ENCODE data around the gene L1TD1. TPM values are rescaled to one million over a fixed set of nuclear protein-coding genes. Genes with fewer than 3 reads are reported as not detected.

L1TD1 gene
- total and polyA plus RNA-seq, 2 of the 13 experiments (the other 11 are each of a cell fraction or from before 2014, with no cell fraction given) = not detected

- TF ChIP-seq AHDC1 (CRISPR knock-in tag; IDR thresholded peaks at IDR 0.05; ENCODE audit: borderline replicate concordance) = peak; percentile 83; the same call in 1 of the 2 replicates
- TF ChIP-seq ZFP41 (CRISPR knock-in tag; IDR thresholded peaks at IDR 0.05; ENCODE audit: borderline replicate concordance) = no peak
- peak; percentile 54; the same call in 1 of the 2 replicates for TF ChIP-seq KAT8 (CRISPR knock-in tag; IDR thresholded peaks at IDR 0.05)
- no peak for TF ChIP-seq NFKBIZ (CRISPR knock-in tag; IDR thresholded peaks at IDR 0.05)
- TF ChIP-seq MAFG (CRISPR knock-in tag; IDR thresholded peaks at IDR 0.05) = no peak
- no peak for TF ChIP-seq MED8 (CRISPR knock-in tag; IDR thresholded peaks at IDR 0.05; ENCODE audit: insufficient replicate concordance)
- no peak for TF ChIP-seq ZNF550 (CRISPR knock-in tag; IDR thresholded peaks at IDR 0.05; ENCODE audit: borderline replicate concordance)
- no peak for TF ChIP-seq ATRX (CRISPR knock-in tag; IDR thresholded peaks at IDR 0.05; ENCODE audit: borderline replicate concordance)
- no peak for TF ChIP-seq ZKSCAN8 (CRISPR knock-in tag; IDR thresholded peaks at IDR 0.05; ENCODE audit: borderline replicate concordance)
- no peak for TF ChIP-seq ZBTB3 (CRISPR knock-in tag; IDR thresholded peaks at IDR 0.05; ENCODE audit: borderline replicate concordance, low read depth)
- no peak for TF ChIP-seq FUBP1 (CRISPR knock-in tag; IDR thresholded peaks at IDR 0.05; ENCODE audit: borderline replicate concordance)
- no peak for TF ChIP-seq ZNF382 (CRISPR knock-in tag; IDR thresholded peaks at IDR 0.05; ENCODE audit: borderline replicate concordance)
- no peak for TF ChIP-seq ZNF512 (CRISPR knock-in tag; IDR thresholded peaks at IDR 0.05)
- TF ChIP-seq TBL1XR1 (IDR thresholded peaks at IDR 0.05; ENCODE audit: borderline replicate concordance, low read length, partially characterized antibody) = no peak
- no peak for TF ChIP-seq TAF15 (IDR thresholded peaks at IDR 0.05; ENCODE audit: low read depth, low read length, poor library complexity, severe bottlenecking)
- TF ChIP-seq ZNF282 (IDR thresholded peaks at IDR 0.05; ENCODE audit: partially characterized antibody) = no peak
- no peak for TF ChIP-seq ISX (CRISPR knock-in tag; conservative IDR thresholded peaks at IDR 0.05)
- no peak for TF ChIP-seq ZNF883 (CRISPR knock-in tag; IDR thresholded peaks at IDR 0.05; ENCODE audit: not compliant biosample characterization)
- TF ChIP-seq ZNF672 (CRISPR knock-in tag; IDR thresholded peaks at IDR 0.05) = no peak
- peak; percentile 64; the same call in 1 of the 2 replicates for TF ChIP-seq TBX2 (CRISPR knock-in tag; IDR thresholded peaks at IDR 0.05; ENCODE audit: borderline replicate concordance)
- no peak for TF ChIP-seq PRPF4 (IDR thresholded peaks at IDR 0.05; ENCODE audit: low read depth, low read length, poor library complexity, severe bottlenecking)
- no peak for TF ChIP-seq ZSCAN12 (CRISPR knock-in tag; IDR thresholded peaks at IDR 0.05)
Measured at GRCh38 chr1:62198781-62199125, 4.1 kb downstream of the L1TD1 start (continued).
